Measurements from ENCODE around the gene CYP46A1. TPM values are rescaled to one million over a fixed set of nuclear protein-coding genes. Genes with fewer than 3 reads are reported as not detected.

Gene CYP46A1
- total RNA-seq, 1 donor from 2014 or later = 3.6 TPM

DNA sequence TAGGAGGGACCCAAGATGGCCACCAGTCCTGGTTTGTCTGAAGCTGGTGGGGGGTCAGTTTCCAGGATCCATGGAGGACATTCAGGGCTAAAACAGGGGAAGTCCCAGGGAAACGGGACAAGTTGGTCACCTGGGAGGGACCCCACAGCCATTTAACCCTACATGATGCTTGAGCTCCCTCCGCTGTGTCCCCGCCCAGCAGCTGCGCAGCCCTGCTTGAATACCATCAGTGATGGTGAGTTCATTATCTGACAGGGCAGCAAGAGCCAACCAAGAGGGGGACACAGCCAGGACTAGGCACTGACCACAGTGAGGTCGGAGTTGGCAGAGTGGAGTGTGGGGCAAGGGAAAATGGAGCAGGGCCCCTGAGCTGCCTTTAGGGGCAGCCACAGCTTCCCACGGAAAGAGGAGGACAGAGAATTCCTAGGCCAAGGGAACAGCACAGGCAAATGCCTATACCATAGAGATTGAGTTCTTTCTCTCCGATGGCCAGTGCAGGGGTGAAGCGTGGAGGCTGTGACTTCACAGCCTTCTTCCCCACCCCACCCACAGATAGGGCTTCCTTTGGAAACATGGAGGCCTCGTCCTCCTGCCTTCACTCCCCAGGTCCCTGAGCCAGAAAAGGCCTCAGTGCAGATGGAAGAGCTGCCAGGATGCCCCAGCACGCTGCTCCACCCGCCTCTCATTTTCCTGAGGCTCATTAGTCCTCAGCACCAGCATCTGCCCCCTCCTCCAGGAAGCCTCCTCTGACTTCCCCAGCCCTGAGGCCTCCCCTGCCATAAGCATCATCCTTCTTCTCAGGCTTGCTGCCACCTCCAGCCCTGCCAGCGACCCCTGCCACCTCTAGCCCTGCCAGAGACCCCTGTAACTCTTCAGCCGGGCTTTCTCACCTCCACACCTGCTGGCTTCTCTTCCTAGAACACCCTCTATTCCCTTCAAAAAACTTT is 51.4 kb downstream of the CYP46A1 start:
- Mint-ChIP-seq H3K4me3 (no peak overlapping the region), H3K4me1 (peaks cover 4% of the 10 kb centered on the region)
- no peak for DNase-seq (ENCODE audit: low read depth, low spot score)

GRCh38 chr14:99736603-99737371 is 52.7 kb downstream of the CYP46A1 start:
- H3K27ac Mint-ChIP-seq (ENCODE audit: unreplicated experiment) = no peak overlapping the region
- no peaks in the 10 kb centered on the region for H3K9me3 Mint-ChIP-seq
- TF ChIP-seq, protein P1, sequence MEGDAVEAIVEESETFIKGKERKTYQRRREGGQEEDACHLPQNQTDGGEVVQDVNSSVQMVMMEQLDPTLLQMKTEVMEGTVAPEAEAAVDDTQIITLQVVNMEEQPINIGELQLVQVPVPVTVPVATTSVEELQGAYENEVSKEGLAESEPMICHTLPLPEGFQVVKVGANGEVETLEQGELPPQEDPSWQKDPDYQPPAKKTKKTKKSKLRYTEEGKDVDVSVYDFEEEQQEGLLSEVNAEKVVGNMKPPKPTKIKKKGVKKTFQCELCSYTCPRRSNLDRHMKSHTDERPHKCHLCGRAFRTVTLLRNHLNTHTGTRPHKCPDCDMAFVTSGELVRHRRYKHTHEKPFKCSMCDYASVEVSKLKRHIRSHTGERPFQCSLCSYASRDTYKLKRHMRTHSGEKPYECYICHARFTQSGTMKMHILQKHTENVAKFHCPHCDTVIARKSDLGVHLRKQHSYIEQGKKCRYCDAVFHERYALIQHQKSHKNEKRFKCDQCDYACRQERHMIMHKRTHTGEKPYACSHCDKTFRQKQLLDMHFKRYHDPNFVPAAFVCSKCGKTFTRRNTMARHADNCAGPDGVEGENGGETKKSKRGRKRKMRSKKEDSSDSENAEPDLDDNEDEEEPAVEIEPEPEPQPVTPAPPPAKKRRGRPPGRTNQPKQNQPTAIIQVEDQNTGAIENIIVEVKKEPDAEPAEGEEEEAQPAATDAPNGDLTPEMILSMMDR (conservative IDR thresholded peaks at IDR 0.05) = no peak
- DNase-seq (ENCODE audit: low read depth, low spot score) = no peak
- no peaks in the 10 kb centered on the region for H3K27me3 Mint-ChIP-seq (ENCODE audit: low read depth)
- H3K4me1 Mint-ChIP-seq = peaks cover 4% of the 10 kb centered on the region
- no peaks in the 10 kb centered on the region for H3K36me3 Mint-ChIP-seq (ENCODE audit: low read depth)
- H3K4me3 Mint-ChIP-seq = no peak overlapping the region

More for the DNA sequence above, 51.4 kb downstream of the CYP46A1 start:
- Mint-ChIP-seq H3K27me3 (ENCODE audit: low read depth) (no peaks in the 10 kb centered on the region), H3K27ac (ENCODE audit: unreplicated experiment) (no peak overlapping the region), H3K36me3 (ENCODE audit: low read depth) (no peaks in the 10 kb centered on the region), H3K9me3 (no peaks in the 10 kb centered on the region)
- TF ChIP-seq, protein P1 (conservative IDR thresholded peaks at IDR 0.05) = no peak

DNA sequence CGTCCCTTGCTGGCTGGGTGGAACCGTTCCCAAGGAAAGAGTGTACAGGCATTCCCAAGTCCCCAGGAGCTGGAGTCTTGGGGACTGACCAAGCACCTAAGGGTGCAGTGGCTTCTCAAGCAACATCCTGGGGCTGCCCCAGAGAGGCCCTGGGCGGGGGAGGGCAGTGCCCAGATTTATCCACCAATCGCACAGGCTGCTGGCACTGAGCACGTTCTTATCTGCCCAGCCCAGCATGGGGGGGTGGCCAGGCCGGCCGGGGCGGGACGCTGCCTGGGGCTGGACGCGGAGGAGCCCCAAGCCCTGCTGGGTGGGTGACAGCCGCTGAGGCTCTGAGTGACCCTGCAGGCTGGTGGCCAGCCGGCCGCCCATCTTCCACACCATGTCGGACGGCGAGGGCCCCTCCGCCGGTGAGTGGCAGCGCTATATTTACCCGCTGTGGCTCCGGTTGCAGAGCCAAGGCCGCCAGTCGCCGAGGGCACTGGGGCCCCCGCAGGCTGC is 53.4 kb downstream of the CYP46A1 start:
- Mint-ChIP-seq H3K27ac (ENCODE audit: unreplicated experiment) (no peak overlapping the region), H3K36me3 (ENCODE audit: low read depth) (no peaks in the 10 kb centered on the region), H3K4me1 (peaks cover 4% of the 10 kb centered on the region), H3K4me3 (no peak overlapping the region), H3K9me3 (no peaks in the 10 kb centered on the region), H3K27me3 (ENCODE audit: low read depth) (no peaks in the 10 kb centered on the region)
- DNase-seq (ENCODE audit: low read depth, low spot score) = no peak
- TF ChIP-seq, protein P1 (conservative IDR thresholded peaks at IDR 0.05) = no peak

- H3K27ac Mint-ChIP-seq (ENCODE audit: unreplicated experiment) = no peak overlapping the region
- peaks cover 3% of the 10 kb centered on the region for H3K4me1 Mint-ChIP-seq
- H3K27me3 Mint-ChIP-seq (ENCODE audit: low read depth) = no peaks in the 10 kb centered on the region
- H3K9me3 Mint-ChIP-seq = no peaks in the 10 kb centered on the region
- no peak overlapping the region for H3K4me3 Mint-ChIP-seq
- no peaks in the 10 kb centered on the region for H3K36me3 Mint-ChIP-seq (ENCODE audit: low read depth)
- no peak for DNase-seq (ENCODE audit: low read depth, low spot score)
- TF ChIP-seq, protein P1 (conservative IDR thresholded peaks at IDR 0.05) = no peak
Measured at GRCh38 chr14:99737956-99738667, 54.0 kb downstream of the CYP46A1 start.

- Mint-ChIP-seq H3K4me1 (peaks cover 7% of the 10 kb centered on the region), H3K36me3 (ENCODE audit: low read depth) (no peaks in the 10 kb centered on the region), H3K27me3 (ENCODE audit: low read depth) (peaks cover 3% of the 10 kb centered on the region), H3K27ac (ENCODE audit: unreplicated experiment) (no peak overlapping the region), H3K4me3 (no peak overlapping the region), H3K9me3 (no peaks in the 10 kb centered on the region)
- TF ChIP-seq, protein P1 (conservative IDR thresholded peaks at IDR 0.05) = no peak
- no peak for DNase-seq (ENCODE audit: low read depth, low spot score)
Measured at GRCh38 chr14:99740411-99740810, 56.3 kb downstream of the CYP46A1 start.
